ENCODE measurements around the gene DOK3. TPM values are rescaled to one million over a fixed set of nuclear protein-coding genes. Genes with fewer than 3 reads are reported as not detected.

Gene DOK3
- total and polyA plus RNA-seq, 2 of the 13 experiments (the other 11 are each of a cell fraction or from before 2014, with no cell fraction given): 1.4 to 1.5 TPM

DNA sequence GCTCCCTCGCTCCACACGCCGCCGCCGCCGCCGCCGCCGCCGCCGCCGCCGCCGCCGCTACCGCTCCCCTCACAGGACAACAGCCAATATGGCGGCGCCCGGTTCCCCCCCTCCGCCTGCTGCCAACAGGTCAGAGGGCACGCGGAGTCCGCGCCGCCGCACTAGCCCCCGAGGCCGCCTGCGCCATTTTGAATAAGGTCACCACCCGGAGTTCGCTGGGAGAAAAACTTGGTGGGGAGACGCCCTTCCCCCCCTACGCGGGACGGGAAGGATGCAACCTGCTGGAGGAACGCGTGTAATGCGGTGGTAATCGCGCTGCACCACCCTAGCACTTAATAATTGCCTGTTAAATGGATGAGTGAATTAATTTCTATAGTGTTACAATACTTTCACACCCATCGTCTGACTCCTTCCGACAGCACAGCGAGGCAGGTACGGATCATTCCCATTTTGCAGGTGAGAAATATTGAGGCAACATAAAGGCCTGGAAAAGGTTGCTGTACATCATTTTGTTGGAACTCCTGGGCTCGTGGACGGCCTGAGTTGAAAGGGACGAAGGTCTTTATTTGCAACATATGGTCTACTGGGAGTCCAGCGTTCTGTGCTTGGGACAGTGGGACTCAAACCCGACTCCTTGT is 45.0 kb upstream of the DOK3 start, which contains the start of gene FAM193B (continued):
- TF ChIP-seq, protein P1, sequence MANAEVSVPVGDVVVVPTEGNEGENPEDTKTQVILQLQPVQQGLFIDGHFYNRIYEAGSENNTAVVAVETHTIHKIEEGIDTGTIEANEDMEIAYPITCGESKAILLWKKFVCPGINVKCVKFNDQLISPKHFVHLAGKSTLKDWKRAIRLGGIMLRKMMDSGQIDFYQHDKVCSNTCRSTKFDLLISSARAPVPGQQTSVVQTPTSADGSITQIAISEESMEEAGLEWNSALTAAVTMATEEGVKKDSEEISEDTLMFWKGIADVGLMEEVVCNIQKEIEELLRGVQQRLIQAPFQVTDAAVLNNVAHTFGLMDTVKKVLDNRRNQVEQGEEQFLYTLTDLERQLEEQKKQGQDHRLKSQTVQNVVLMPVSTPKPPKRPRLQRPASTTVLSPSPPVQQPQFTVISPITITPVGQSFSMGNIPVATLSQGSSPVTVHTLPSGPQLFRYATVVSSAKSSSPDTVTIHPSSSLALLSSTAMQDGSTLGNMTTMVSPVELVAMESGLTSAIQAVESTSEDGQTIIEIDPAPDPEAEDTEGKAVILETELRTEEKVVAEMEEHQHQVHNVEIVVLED (CRISPR knock-in tag; IDR thresholded peaks at IDR 0.05; ENCODE audit: borderline replicate concordance): peak; percentile 67; the same call in 1 of the 2 replicates
- TF ChIP-seq, protein P2, sequence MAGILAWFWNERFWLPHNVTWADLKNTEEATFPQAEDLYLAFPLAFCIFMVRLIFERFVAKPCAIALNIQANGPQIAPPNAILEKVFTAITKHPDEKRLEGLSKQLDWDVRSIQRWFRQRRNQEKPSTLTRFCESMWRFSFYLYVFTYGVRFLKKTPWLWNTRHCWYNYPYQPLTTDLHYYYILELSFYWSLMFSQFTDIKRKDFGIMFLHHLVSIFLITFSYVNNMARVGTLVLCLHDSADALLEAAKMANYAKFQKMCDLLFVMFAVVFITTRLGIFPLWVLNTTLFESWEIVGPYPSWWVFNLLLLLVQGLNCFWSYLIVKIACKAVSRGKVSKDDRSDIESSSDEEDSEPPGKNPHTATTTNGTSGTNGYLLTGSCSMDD (CRISPR knock-in tag; IDR thresholded peaks at IDR 0.05): no peak
- TF ChIP-seq ZNF615 (CRISPR knock-in tag; IDR thresholded peaks at IDR 0.05; ENCODE audit: borderline replicate concordance): no peak; the same call in 1 of the 2 replicates
- TF ChIP-seq ESRRA (CRISPR knock-in tag; IDR thresholded peaks at IDR 0.05; ENCODE audit: low read depth): no peak
- 0 out of 2 replicates have a peak, but pooled peaks have one; percentile 17 for TF ChIP-seq DMAP1 (CRISPR knock-in tag; IDR thresholded peaks at IDR 0.05)
- peak in 1 of 2 experiments; percentile 57; a peak in 1 of 4 replicates for TF ChIP-seq KLF16 (CRISPR knock-in tag; IDR thresholded peaks at IDR 0.05)
- no peak for TF ChIP-seq ZBTB44 (CRISPR knock-in tag; IDR thresholded peaks at IDR 0.05)
- TF ChIP-seq CCDC6 (CRISPR knock-in tag; IDR thresholded peaks at IDR 0.05): no peak
- no peak for TF ChIP-seq ZNF138 (CRISPR knock-in tag; IDR thresholded peaks at IDR 0.05; ENCODE audit: low read depth)
- peak; percentile 50; the same call in 1 of the 2 replicates for TF ChIP-seq ZNF761 (CRISPR knock-in tag; conservative IDR thresholded peaks at IDR 0.05)
- no peak for TF ChIP-seq EP300 (IDR thresholded peaks at IDR 0.05; ENCODE audit: low read depth in 2 of 2, low read length in 2 of 2)
- TF ChIP-seq EP300 (CRISPR knock-in tag; IDR thresholded peaks at IDR 0.05; ENCODE audit: borderline replicate concordance): no peak; the same call in 1 of the 2 replicates
- TF ChIP-seq ZKSCAN5 (CRISPR knock-in tag; IDR thresholded peaks at IDR 0.05): no peak
- peak; percentile 68; the same call in 1 of the 2 replicates for TF ChIP-seq POGK (CRISPR knock-in tag; conservative IDR thresholded peaks at IDR 0.05)
- no peak for TF ChIP-seq NFIC (IDR thresholded peaks at IDR 0.05; ENCODE audit: low read length)
- TF ChIP-seq BCLAF1 (IDR thresholded peaks at IDR 0.05): no peak
- no peak for TF ChIP-seq ZNF34 (CRISPR knock-in tag; IDR thresholded peaks at IDR 0.05; ENCODE audit: borderline replicate concordance)
- peak; percentile 45 for TF ChIP-seq CTCF (CRISPR knock-in tag; IDR thresholded peaks at IDR 0.05)
